ENCODE data around the gene SRGAP3.

SRGAP3 gene

GRCh38 chr3:9146367-9147071 is 102.9 kb downstream of the SRGAP3 start:
- FAIRE-seq (no peak), DNase-seq (ENCODE audit: low spot score) (no peak)

DNA sequence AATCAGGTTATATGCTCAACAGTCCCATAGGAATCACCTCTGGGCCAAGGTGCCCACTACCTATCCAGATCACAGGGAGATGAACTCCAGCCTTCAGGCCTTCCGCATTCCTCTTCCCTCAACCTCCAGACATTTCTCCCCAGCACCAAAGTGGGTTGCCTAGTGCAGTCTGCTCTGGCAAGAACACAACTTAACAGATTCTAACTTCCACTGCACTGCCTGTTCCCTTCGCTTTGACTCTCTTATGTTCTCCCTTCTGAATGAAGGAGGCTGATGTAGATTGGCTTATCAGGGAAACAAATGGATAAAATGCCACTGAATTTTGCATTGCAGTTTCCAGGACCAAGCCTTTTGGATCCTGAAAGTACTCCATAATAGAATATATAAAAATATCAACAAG is 106.3 kb downstream of the SRGAP3 start:
- FAIRE-seq (no peak), DNase-seq (ENCODE audit: low spot score) (no peak)

- FAIRE-seq, result no peak
- no peak for DNase-seq (ENCODE audit: low spot score)
These were observed 107.1 kb downstream of the SRGAP3 start for GRCh38 chr3:9142362-9142761.

- no peak for DNase-seq (ENCODE audit: low spot score)
- no peak for FAIRE-seq
These were observed 107.5 kb downstream of the SRGAP3 start for GRCh38 chr3:9141928-9142289.

GRCh38 chr3:9139366-9139765 is 110.1 kb downstream of the SRGAP3 start:
- DNase-seq (ENCODE audit: low spot score) (no peak), FAIRE-seq (no peak)

GRCh38 chr3:9137676-9138075 is 111.8 kb downstream of the SRGAP3 start:
- FAIRE-seq, result no peak
- no peak for DNase-seq (ENCODE audit: low spot score)

DNA sequence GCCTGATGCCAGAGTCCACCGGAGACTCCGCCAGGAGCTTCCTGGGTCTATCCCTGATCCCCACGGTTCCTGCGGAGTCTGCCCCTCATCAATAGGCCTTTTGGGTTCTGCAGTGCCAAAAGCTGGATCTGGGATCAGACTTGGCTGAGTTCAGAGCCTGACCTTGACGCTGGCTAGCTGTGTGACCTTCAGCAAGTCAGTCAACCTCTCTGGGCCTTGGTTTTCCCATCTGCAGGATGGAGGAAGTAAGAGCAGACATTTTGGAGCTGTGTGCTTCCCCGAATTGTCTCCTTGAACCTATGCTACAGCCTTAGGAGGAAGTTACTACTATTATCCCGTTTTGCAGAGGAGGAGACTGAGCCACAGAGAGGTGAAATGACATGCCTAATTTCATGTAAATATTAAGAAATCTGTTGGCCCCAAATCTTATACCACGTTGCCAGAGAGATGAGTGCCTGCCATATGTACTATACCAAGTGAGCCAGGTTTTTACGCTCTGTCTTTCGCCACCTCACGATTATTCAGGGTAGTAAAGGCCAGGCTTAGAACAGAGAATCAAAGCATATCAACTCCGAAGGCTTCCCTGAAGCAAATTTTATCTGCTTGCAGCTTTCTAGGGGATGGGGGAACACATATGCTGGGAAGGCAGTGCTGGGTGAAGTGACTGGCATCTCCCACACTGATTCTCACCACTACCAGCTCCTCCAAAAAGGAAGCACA is 112.5 kb downstream of the SRGAP3 start:
- FAIRE-seq (no peak), DNase-seq (ENCODE audit: low spot score) (no peak)

- FAIRE-seq (no peak), DNase-seq (ENCODE audit: low spot score) (no peak)
These were observed 113.4 kb downstream of the SRGAP3 start for GRCh38 chr3:9135930-9136525.

GRCh38 chr3:9135526-9135925 is 113.9 kb downstream of the SRGAP3 start:
- no peak for DNase-seq (ENCODE audit: low spot score)
- FAIRE-seq, result no peak

- no peak for DNase-seq (ENCODE audit: low spot score)
- no peak for FAIRE-seq
These were observed 115.8 kb downstream of the SRGAP3 start for GRCh38 chr3:9133656-9134055.

GRCh38 chr3:9130345-9131305 is 118.8 kb downstream of the SRGAP3 start:
- DNase-seq (ENCODE audit: low spot score), result no peak
- no peak for FAIRE-seq

DNA sequence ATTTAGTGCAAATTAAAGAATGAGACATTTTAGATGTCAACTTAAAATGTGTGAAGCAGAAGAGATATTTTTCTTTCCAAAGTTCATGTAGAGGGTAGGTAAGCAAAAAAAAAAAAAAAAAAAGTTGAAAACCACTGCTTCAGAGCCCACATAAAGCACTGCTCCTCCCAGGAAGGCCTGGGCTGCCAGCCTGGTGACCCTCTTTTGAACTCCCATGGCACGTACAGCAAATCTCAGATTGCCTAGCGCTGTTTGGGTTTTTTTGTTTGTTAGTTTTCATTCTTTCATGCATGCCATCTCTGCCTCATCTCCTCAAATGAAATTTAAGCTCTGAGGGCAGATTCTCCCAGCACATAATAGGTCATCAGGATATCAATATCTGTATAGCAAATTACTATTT is 120.1 kb downstream of the SRGAP3 start:
- no peak for FAIRE-seq

GRCh38 chr3:9125278-9125951 is 124.0 kb downstream of the SRGAP3 start:
- FAIRE-seq (no peak), DNase-seq (ENCODE audit: low spot score) (no peak)

More for the DNA sequence above, 120.1 kb downstream of the SRGAP3 start:
- DNase-seq (ENCODE audit: low spot score), result no peak

DNA sequence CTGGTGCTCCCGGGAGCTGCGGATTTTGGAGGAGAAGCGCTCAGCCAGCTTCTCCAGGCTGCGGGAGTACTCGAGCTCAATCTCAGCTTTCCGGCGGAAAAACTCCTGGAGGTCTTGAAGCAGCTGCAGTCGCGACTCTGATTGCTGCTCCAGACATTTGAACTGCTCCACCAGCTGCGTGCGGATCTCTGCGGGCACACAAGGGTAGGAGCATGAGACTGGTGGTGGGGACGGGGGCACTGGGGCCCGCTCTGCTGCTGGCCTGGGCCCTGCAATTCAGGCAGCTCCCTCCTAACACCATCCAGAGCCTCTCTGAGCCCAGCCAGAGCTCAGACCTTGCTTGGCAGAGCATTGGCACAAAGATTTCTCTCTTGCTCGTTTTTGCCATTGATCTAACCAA is 124.7 kb downstream of the SRGAP3 start:
- FAIRE-seq (no peak), DNase-seq (ENCODE audit: low spot score) (no peak)

- no peak for DNase-seq (ENCODE audit: low spot score)
- no peak for FAIRE-seq
These were observed 125.6 kb downstream of the SRGAP3 start for GRCh38 chr3:9123840-9124239.

DNA sequence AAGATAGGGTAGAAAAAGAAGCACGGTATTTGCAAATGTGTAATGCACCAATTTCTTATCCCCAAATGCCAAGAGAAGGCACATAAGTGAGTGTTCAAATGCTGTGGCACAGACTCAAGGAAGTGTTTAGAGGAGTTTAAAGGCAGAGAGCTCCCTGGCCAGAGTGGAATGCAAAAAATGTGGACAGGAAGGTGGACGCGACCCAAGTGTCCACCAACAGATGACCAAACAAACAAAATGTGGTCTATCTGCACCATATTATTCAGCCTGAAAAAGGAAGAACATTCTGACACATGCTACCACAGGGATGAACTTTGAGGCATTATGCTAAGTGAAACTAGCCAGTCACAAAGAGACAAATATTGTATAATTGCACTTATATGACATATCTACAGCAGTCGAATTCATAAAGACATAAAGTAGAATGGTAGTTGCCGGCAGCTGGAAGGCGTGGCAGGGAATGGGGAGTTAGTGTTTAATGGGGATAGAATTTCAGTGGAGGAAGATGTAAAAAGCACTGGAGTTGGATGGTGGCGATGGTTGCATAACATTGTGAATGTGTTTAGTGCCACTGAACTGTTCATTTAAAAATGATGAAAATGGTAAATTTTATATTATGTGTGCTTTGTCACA is 126.6 kb downstream of the SRGAP3 start:
- FAIRE-seq, result no peak

DNA sequence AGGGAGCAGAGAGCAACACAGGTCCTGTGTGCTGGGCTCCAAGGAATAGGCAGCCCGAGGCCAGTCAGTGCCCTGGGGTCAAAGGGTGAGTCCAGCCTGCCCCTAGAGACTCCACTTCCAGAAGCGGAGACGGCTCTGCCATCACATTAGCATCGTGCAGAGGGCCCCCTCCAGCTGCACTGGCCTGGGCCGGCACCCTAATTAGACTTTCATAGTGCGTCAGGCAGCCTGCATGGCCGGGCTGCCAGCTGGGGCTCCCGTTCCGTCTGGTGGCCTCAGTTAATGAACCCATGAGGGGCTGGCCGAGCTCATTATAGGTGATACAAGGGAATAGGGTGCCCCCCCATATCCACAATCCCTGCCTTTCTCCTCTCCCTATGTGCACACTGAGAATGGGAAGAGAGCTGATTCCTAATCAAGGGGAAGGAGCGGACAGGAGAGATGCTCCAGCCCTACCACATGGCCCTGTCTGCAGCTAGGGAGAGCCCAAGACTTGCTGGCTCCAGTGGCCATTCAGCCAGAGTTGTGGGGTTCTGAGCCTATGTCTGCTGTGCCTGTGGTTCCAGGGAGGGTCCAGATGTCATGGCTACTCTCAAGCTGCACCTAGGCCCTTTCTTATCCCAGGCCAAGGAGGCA is 128.0 kb downstream of the SRGAP3 start:
- FAIRE-seq (no peak), DNase-seq (ENCODE audit: low spot score) (no peak)

More for the DNA sequence above, 126.6 kb downstream of the SRGAP3 start:
- DNase-seq (ENCODE audit: low spot score), result no peak

GRCh38 chr3:9119331-9119730 is 130.1 kb downstream of the SRGAP3 start:
- no peak for DNase-seq (ENCODE audit: low spot score)
- no peak for FAIRE-seq

DNA sequence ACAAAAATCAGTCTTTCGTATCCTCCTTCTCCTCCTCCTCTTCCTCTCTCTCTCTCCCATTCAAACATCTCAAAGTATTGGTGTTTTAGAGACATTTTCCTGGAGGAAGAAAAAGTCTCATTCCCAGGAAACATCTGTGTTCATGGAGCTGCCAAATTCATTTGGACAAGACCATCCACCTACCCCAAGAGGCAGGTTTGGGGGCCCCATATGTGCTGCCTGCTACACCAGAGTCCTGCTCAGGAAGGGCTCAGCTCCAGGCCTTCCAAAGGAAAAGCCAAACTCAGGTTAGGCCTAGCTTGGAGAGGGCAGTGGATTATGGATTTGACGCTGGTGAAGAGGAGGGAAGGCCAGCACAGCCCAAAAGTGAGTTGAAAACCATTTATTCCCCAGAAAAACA is 131.2 kb downstream of the SRGAP3 start:
- DNase-seq (ENCODE audit: low spot score) (no peak), FAIRE-seq (no peak)

DNA sequence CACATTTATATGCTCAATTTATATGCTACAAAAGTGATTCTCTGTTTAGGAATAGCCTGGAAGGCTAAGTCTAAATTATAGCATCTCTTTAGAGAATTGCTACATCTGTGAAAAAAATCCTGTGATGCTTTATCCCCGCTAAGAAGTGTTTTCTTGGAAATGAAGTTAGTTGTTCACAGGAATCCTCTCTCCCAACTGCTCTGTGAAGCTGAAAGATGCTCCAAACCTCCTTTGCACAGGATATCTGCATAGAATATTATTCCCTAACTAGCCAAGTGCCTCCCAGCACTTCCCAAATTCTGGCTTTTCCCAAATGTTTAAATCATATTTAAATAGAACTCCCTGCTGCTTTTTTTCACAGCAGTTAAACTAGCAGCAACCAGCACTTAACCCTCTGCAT is 132.2 kb downstream of the SRGAP3 start:
- FAIRE-seq (no peak), DNase-seq (ENCODE audit: low spot score) (no peak)
